PFSK-1 (cell line): Measurements from ENCODE around the gene ZBTB38.

Source experiments
- FOXP2 ChIP-seq: optimal IDR thresholded peaks from 2 replicates; pipeline ENCODE3; 2011; ENCODE audit warnings: borderline replicate concordance, control low read depth, inconsistent platforms; ENCODE audit not compliant: insufficient read depth; ENCODE audit errors: extremely low read length, extremely low read depth
- POLR2AphosphoS5 ChIP-seq: IDR thresholded peaks from 2 replicates; pipeline ENCODE4 v1.6.1; 2012; ENCODE audit warnings: low read depth, mild to moderate bottlenecking, control low read depth, low read length, moderate library complexity
- SIN3A ChIP-seq: IDR thresholded peaks from 2 replicates; pipeline ENCODE4 v1.6.1; 2012; ENCODE audit warnings: mild to moderate bottlenecking, low read length, moderate library complexity, borderline replicate concordance; ENCODE audit not compliant: insufficient read depth
- TAF1 ChIP-seq: IDR thresholded peaks from 2 replicates; pipeline ENCODE4 v1.6.1; 2012; ENCODE audit warnings: low read length, control low read depth, borderline replicate concordance; ENCODE audit not compliant: insufficient read depth
- TF ChIP-seq, protein P1 (sequence below), 2 experiments: IDR thresholded peaks; 2 replicates each; pipeline versions ENCODE4 v1.6.1 to v1.8.0; 2011 to 2012; ENCODE audit warnings: low read depth in 2 of 2, low read length in 2 of 2, control low read depth in 1 of 2, inconsistent platforms in 1 of 2, mild to moderate bottlenecking in 1 of 2, moderate library complexity in 1 of 2; ENCODE audit not compliant: insufficient read depth in 1 of 2

DNA sequence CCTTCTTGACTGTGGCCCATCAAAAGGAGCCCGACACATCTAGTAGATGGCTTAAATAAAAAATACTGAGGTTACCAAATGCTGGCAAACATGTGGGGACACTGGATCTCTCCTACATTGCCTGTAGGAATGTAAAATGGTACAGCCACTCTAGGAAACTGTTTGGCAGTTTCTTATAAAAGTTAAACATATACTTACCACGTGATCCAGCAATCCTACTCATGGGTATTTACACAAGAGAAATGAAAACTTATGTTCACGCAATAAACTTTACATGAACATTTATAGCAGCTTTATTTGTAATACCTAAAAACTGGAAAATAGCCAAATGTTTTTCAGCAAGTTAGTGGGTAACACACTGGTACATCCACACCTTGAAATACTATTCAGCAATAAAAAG lies 9.1 kb downstream of the ZBTB38 start:
- TF ChIP-seq, protein P1, sequence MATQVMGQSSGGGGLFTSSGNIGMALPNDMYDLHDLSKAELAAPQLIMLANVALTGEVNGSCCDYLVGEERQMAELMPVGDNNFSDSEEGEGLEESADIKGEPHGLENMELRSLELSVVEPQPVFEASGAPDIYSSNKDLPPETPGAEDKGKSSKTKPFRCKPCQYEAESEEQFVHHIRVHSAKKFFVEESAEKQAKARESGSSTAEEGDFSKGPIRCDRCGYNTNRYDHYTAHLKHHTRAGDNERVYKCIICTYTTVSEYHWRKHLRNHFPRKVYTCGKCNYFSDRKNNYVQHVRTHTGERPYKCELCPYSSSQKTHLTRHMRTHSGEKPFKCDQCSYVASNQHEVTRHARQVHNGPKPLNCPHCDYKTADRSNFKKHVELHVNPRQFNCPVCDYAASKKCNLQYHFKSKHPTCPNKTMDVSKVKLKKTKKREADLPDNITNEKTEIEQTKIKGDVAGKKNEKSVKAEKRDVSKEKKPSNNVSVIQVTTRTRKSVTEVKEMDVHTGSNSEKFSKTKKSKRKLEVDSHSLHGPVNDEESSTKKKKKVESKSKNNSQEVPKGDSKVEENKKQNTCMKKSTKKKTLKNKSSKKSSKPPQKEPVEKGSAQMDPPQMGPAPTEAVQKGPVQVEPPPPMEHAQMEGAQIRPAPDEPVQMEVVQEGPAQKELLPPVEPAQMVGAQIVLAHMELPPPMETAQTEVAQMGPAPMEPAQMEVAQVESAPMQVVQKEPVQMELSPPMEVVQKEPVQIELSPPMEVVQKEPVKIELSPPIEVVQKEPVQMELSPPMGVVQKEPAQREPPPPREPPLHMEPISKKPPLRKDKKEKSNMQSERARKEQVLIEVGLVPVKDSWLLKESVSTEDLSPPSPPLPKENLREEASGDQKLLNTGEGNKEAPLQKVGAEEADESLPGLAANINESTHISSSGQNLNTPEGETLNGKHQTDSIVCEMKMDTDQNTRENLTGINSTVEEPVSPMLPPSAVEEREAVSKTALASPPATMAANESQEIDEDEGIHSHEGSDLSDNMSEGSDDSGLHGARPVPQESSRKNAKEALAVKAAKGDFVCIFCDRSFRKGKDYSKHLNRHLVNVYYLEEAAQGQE (IDR thresholded peaks at IDR 0.05; ENCODE audit: insufficient read depth in 1 of 2, low read depth in 2 of 2, low read length in 2 of 2): no peak
- TF ChIP-seq TAF1 (no peak), POLR2AphosphoS5 (no peak), SIN3A (no peak), FOXP2 (no peak)
